Immature natural killer cell (primary cell): ENCODE measurements around the gene B4GALNT2. TPM values are rescaled to one million over a fixed set of nuclear protein-coding genes. Genes with fewer than 3 reads are reported as not detected.
A peak's percentile ranks its signal among the peaks of the same experiment; 100 is the strongest.

Source experiments
- DNase-seq, 3 donors: peaks; one replicate each; pipeline ENCODE4 v3.0.0; 2022; ENCODE audit warnings: mixed read lengths in 1 of 3
- H3K27ac Mint-ChIP-seq, 6 donors: one replicate each; pipeline ENCODE4 v1.8.0; 2020; ENCODE audit warnings: mixed read lengths in 6 of 6, mild to moderate bottlenecking in 5 of 6, inconsistent platforms in 4 of 6, moderate library complexity in 3 of 6
- H3K27me3 Mint-ChIP-seq, 3 donors: one replicate each; pipeline ENCODE4 v1.8.0; 2020 to 2021; ENCODE audit warnings: low read depth in 3 of 3, mild to moderate bottlenecking in 3 of 3, mixed read lengths in 3 of 3, moderate library complexity in 3 of 3, inconsistent platforms in 1 of 3
- H3K36me3 Mint-ChIP-seq, 3 donors: one replicate each; pipeline ENCODE4 v1.8.0; 2020; ENCODE audit warnings: mixed read lengths in 3 of 3, inconsistent platforms in 2 of 3, mild to moderate bottlenecking in 2 of 3
- H3K4me1 Mint-ChIP-seq, 2 donors: one replicate each; pipeline ENCODE4 v1.8.0; 2020; ENCODE audit warnings: inconsistent platforms in 2 of 2, mild to moderate bottlenecking in 2 of 2, mixed read lengths in 2 of 2, moderate library complexity in 1 of 2
- H3K4me3 Mint-ChIP-seq, 5 donors: one replicate each; pipeline ENCODE4 v1.8.0; 2020; ENCODE audit warnings: mild to moderate bottlenecking in 5 of 5, mixed read lengths in 5 of 5, inconsistent platforms in 3 of 5, moderate library complexity in 3 of 5
- H3K9me3 Mint-ChIP-seq, 6 donors: one replicate each; pipeline ENCODE4 v1.8.0; 2020; ENCODE audit warnings: mild to moderate bottlenecking in 6 of 6, mixed read lengths in 6 of 6, inconsistent platforms in 4 of 6, moderate library complexity in 3 of 6
- polyA plus RNA-seq, 3 donors: library from polyadenylated mRNA; unstranded; fragments of 300-500 nt; fragmentation: Illumina TruSeq; gene quantifications; one replicate each; pipeline ENCODE4 v1.2.3, GENCODE V29; 2021

The B4GALNT2 gene
- polyA plus RNA-seq, 3 donors from 2014 or later, result not detected

- no peak for DNase-seq
- Mint-ChIP-seq H3K4me1 (peaks cover 32 to 42% of the 10 kb centered on the region in 2 donors), H3K4me3 (peak overlapping the region; percentile 86 to 96 (median 93))
These were observed 61.1 kb downstream of the B4GALNT2 start for GRCh38 chr17:49193513-49194296.

GRCh38 chr17:49194297-49194607 is 61.7 kb downstream of the B4GALNT2 start:
- Mint-ChIP-seq H3K9me3 (peaks cover 0 to 3% (median 0%) of the 10 kb centered on the region in 6 donors), H3K27me3 (peaks cover 18 to 23% (median 22%) of the 10 kb centered on the region in 3 donors), H3K36me3 (no peaks in the 10 kb centered on the region), H3K4me3 (peak overlapping the region in 4 of 5 donors; percentile 42 to 58 (median 49)), H3K4me1 (peaks cover 32 to 42% of the 10 kb centered on the region in 2 donors), H3K27ac (peak overlapping the region in 3 of 6 donors; percentile 95 to 99 (median 96))
- DNase-seq, result no peak

More at GRCh38 chr17:49193513-49194296, 61.1 kb downstream of the B4GALNT2 start:
- peaks cover 18 to 23% (median 22%) of the 10 kb centered on the region in 3 donors for H3K27me3 Mint-ChIP-seq
- peaks cover 0 to 3% (median 0%) of the 10 kb centered on the region in 6 donors for H3K9me3 Mint-ChIP-seq
- no peaks in the 10 kb centered on the region for H3K36me3 Mint-ChIP-seq
- peak overlapping the region; percentile 92 to 99 (median 96) for H3K27ac Mint-ChIP-seq

- DNase-seq, result no peak
- Mint-ChIP-seq H3K4me3 (no peak overlapping the region), H3K36me3 (peaks cover 0 to 3% (median 0%) of the 10 kb centered on the region in 3 donors), H3K27me3 (peaks cover 17 to 23% (median 22%) of the 10 kb centered on the region in 3 donors), H3K27ac (peak overlapping the region in 2 of 6 donors; percentile 23 to 75), H3K9me3 (peaks cover 0 to 3% (median 0%) of the 10 kb centered on the region in 6 donors), H3K4me1 (peaks cover 35 to 42% of the 10 kb centered on the region in 2 donors)
These were observed 63.2 kb downstream of the B4GALNT2 start for GRCh38 chr17:49195751-49196150.

- Mint-ChIP-seq H3K4me1 (peaks cover 34 to 37% of the 10 kb centered on the region in 2 donors), H3K27me3 (peaks cover 16 to 22% (median 22%) of the 10 kb centered on the region in 3 donors), H3K4me3 (no peak overlapping the region), H3K36me3 (peaks cover 0 to 3% (median 0%) of the 10 kb centered on the region in 3 donors), H3K9me3 (peaks cover 0 to 3% (median 0%) of the 10 kb centered on the region in 6 donors), H3K27ac (peak overlapping the region in 1 of 6 donors; percentile 49)
- DNase-seq, result no peak
These were observed 64.0 kb downstream of the B4GALNT2 start for GRCh38 chr17:49196520-49196919.

- Mint-ChIP-seq H3K27me3 (peaks cover 6 to 13% (median 12%) of the 10 kb centered on the region in 3 donors), H3K36me3 (peaks cover 3 to 5% (median 4%) of the 10 kb centered on the region in 3 donors), H3K9me3 (no peaks in the 10 kb centered on the region), H3K4me3 (no peak overlapping the region), H3K4me1 (peaks cover 28 to 40% of the 10 kb centered on the region in 2 donors), H3K27ac (peak overlapping the region in 1 of 6 donors; percentile 37)
- no peak for DNase-seq
These were observed 64.9 kb downstream of the B4GALNT2 start for GRCh38 chr17:49197346-49197998.

- peaks cover 3 to 8% (median 7%) of the 10 kb centered on the region in 3 donors for H3K36me3 Mint-ChIP-seq
- DNase-seq, result no peak
- no peak overlapping the region for H3K4me3 Mint-ChIP-seq
- H3K4me1 Mint-ChIP-seq, result peaks cover 21 to 34% of the 10 kb centered on the region in 2 donors
- H3K27ac Mint-ChIP-seq, result no peak overlapping the region
- H3K9me3 Mint-ChIP-seq, result no peaks in the 10 kb centered on the region
- peaks cover 0 to 5% (median 5%) of the 10 kb centered on the region in 3 donors for H3K27me3 Mint-ChIP-seq
These were observed 65.6 kb downstream of the B4GALNT2 start for GRCh38 chr17:49198211-49198610.

- no peaks in the 10 kb centered on the region for H3K9me3 Mint-ChIP-seq
- H3K4me1 Mint-ChIP-seq, result peaks cover 14 to 33% of the 10 kb centered on the region in 2 donors
- H3K27ac Mint-ChIP-seq, result peak overlapping the region in 2 of 6 donors; percentile 21 to 41
- H3K36me3 Mint-ChIP-seq, result peaks cover 7 to 20% (median 15%) of the 10 kb centered on the region in 3 donors
- H3K4me3 Mint-ChIP-seq, result peak overlapping the region in 1 of 5 donors; percentile 23
- no peaks in the 10 kb centered on the region for H3K27me3 Mint-ChIP-seq
- DNase-seq, result no peak
These were observed 68.0 kb downstream of the B4GALNT2 start for GRCh38 chr17:49200423-49201083.

- Mint-ChIP-seq H3K27me3 (no peaks in the 10 kb centered on the region), H3K4me1 (peaks cover 19 to 39% of the 10 kb centered on the region in 2 donors), H3K9me3 (no peaks in the 10 kb centered on the region), H3K36me3 (peaks cover 13 to 30% (median 24%) of the 10 kb centered on the region in 3 donors), H3K27ac (no peak overlapping the region), H3K4me3 (no peak overlapping the region)
- no peak for DNase-seq
These were observed 68.9 kb downstream of the B4GALNT2 start for GRCh38 chr17:49201481-49201927.

GRCh38 chr17:49203796-49204195 is 71.2 kb downstream of the B4GALNT2 start:
- H3K27me3 Mint-ChIP-seq, result no peaks in the 10 kb centered on the region
- peaks cover 34 to 55% of the 10 kb centered on the region in 2 donors for H3K4me1 Mint-ChIP-seq
- peak overlapping the region in 1 of 5 donors; percentile 39 for H3K4me3 Mint-ChIP-seq
- H3K36me3 Mint-ChIP-seq, result peaks cover 21 to 41% (median 30%) of the 10 kb centered on the region in 3 donors
- no peaks in the 10 kb centered on the region for H3K9me3 Mint-ChIP-seq
- peak overlapping the region in 2 of 6 donors; percentile 13 to 45 for H3K27ac Mint-ChIP-seq
- no peak for DNase-seq

- Mint-ChIP-seq H3K27ac (peak overlapping the region in 1 of 6 donors; percentile 20), H3K4me3 (no peak overlapping the region), H3K4me1 (peaks cover 41 to 62% of the 10 kb centered on the region in 2 donors), H3K9me3 (no peaks in the 10 kb centered on the region), H3K27me3 (peaks cover 0 to 2% (median 0%) of the 10 kb centered on the region in 3 donors), H3K36me3 (peaks cover 21 to 41% (median 30%) of the 10 kb centered on the region in 3 donors)
- no peak for DNase-seq
These were observed 71.9 kb downstream of the B4GALNT2 start for GRCh38 chr17:49204516-49204915.

- Mint-ChIP-seq H3K4me3 (peak overlapping the region; percentile 86 to 100 (median 98)), H3K27me3 (peaks cover 2 to 9% (median 4%) of the 10 kb centered on the region in 3 donors), H3K36me3 (peaks cover 29 to 57% (median 42%) of the 10 kb centered on the region in 3 donors), H3K4me1 (peaks cover 66 to 78% of the 10 kb centered on the region in 2 donors), H3K27ac (peak overlapping the region; percentile 93 to 100 (median 95)), H3K9me3 (no peaks in the 10 kb centered on the region)
- peak; percentile 76 to 79 (median 77) for DNase-seq
These were observed 76.5 kb downstream of the B4GALNT2 start for GRCh38 chr17:49209061-49209571.

GRCh38 chr17:49210158-49211029 is 77.8 kb downstream of the B4GALNT2 start, which contains the start of the genes ABI3 and GNGT2:
Gene ABI3 (plus strand): TSS chr17:49210707. CDS start chr17:49210725, 18 bp downstream.
Gene GNGT2 (minus strand): TSS chr17:49210574. CDS start chr17:49207422, 3,152 bp downstream.
- peaks cover 35 to 50% (median 37%) of the 10 kb centered on the region in 3 donors for H3K36me3 Mint-ChIP-seq
- peak within 1 kb of the TSS; percentile 93 to 100 (median 95) for H3K27ac Mint-ChIP-seq
- H3K4me1 Mint-ChIP-seq, result peaks cover 78 to 86% of the 10 kb centered on the region in 2 donors
- peak within 1 kb of the TSS; percentile 86 to 100 (median 98) for H3K4me3 Mint-ChIP-seq
- DNase-seq, result peak; percentile 75 to 76 (median 75)
- H3K9me3 Mint-ChIP-seq, result no peaks in the 10 kb centered on the region
- H3K27me3 Mint-ChIP-seq, result peaks cover 4 to 13% (median 8%) of the 10 kb centered on the region in 3 donors
